Right lobe of liver (tissue), 4 donors: ENCODE data around the gene BTBD16.

Experiments
- POLR2A ChIP-seq: fragments of 450-650 bp; IDR thresholded peaks from one replicate; pipeline ENCODE4 v1.6.1; 2017; ENCODE audit warnings: antibody characterized with exemption, mild to moderate bottlenecking
- TF ChIP-seq, protein P1 (sequence below), 4 donors: fragments of 200-600 bp in 3 of 4; fragments of 450-650 bp in 1 of 4; IDR thresholded peaks; one replicate each; pipeline versions ENCODE4 v1.5.1 to v1.8.0; 2016 to 2022; ENCODE audit warnings: antibody characterized with exemption in 4 of 4, mild to moderate bottlenecking in 2 of 4
- donor health status: DM: no; HTN: no; CAD: no.
- donor health status: DM: no; HTN: no; CAD: no.
- donor health status: DM: no; HTN: yes; CAD: no.

GRCh38 chr10:122277526-122278136 lies 6.5 kb downstream of the BTBD16 start:
- no peak for TF ChIP-seq POLR2A
- TF ChIP-seq, protein P1, sequence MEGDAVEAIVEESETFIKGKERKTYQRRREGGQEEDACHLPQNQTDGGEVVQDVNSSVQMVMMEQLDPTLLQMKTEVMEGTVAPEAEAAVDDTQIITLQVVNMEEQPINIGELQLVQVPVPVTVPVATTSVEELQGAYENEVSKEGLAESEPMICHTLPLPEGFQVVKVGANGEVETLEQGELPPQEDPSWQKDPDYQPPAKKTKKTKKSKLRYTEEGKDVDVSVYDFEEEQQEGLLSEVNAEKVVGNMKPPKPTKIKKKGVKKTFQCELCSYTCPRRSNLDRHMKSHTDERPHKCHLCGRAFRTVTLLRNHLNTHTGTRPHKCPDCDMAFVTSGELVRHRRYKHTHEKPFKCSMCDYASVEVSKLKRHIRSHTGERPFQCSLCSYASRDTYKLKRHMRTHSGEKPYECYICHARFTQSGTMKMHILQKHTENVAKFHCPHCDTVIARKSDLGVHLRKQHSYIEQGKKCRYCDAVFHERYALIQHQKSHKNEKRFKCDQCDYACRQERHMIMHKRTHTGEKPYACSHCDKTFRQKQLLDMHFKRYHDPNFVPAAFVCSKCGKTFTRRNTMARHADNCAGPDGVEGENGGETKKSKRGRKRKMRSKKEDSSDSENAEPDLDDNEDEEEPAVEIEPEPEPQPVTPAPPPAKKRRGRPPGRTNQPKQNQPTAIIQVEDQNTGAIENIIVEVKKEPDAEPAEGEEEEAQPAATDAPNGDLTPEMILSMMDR (IDR thresholded peaks at IDR 0.05) = no peak
